Keratinocyte (primary cell): ENCODE results near the gene GJA4. TPM values are rescaled to one million over a fixed set of nuclear protein-coding genes. Genes with fewer than 3 reads are reported as not detected.

Experiments
- DNase-seq: peaks from one replicate; pipeline ENCODE4 v3.0.0-alpha.2; 2011; ENCODE audit warnings: low read depth, missing footprints, low spot score
- FAIRE-seq: peaks from 2 replicates; lab custom pipeline; 2011; peaks lifted over from hg19 to GRCh38; lab: Jason Lieb, UNC
- H2AFZ ChIP-seq: 2 replicates; pipeline ENCODE4 v1.6.0; 2012; ENCODE audit warnings: low read length, control low read depth, inconsistent platforms; ENCODE audit not compliant: control insufficient read depth
- H3K27ac ChIP-seq: 2 replicates; pipeline ENCODE4 v1.5.1; 2011; ENCODE audit warnings: low read length; ENCODE audit not compliant: control insufficient read depth, insufficient read depth
- H3K27me3 ChIP-seq: 3 replicates; pipeline ENCODE4 v1.6.0; 2011; ENCODE audit warnings: low read length; ENCODE audit not compliant: control insufficient read depth, insufficient read depth; ENCODE audit errors: extremely low read depth
- H3K36me3 ChIP-seq, 2 experiments: 2 replicates in 1 of 2; 3 replicates in 1 of 2; pipeline ENCODE4 v1.5.1; 2011; ENCODE audit warnings: low read length in 2 of 2, mild to moderate bottlenecking in 1 of 2; ENCODE audit not compliant: control insufficient read depth in 2 of 2, insufficient read depth in 2 of 2; ENCODE audit errors: extremely low read depth in 1 of 2
- H3K4me1 ChIP-seq: 3 replicates; pipeline ENCODE4 v1.5.1; 2011; ENCODE audit warnings: low read length; ENCODE audit not compliant: control insufficient read depth, insufficient read depth; ENCODE audit errors: extremely low read depth
- H3K4me2 ChIP-seq: 3 replicates; pipeline ENCODE4 v1.6.0; 2011; ENCODE audit warnings: low read depth, low read length; ENCODE audit not compliant: control insufficient read depth, insufficient read depth; ENCODE audit errors: extremely low read depth
- H3K4me3 ChIP-seq, 3 experiments: fragments of 200-600 bp in 1 of 3; sonication (generic) in 1 of 3; 2 replicates in 2 of 3; 3 replicates in 1 of 3; pipeline ENCODE4 v1.5.1; 2011 to 2016; ENCODE audit warnings: low read length in 3 of 3, mild to moderate bottlenecking in 3 of 3, control low read depth in 2 of 3, inconsistent platforms in 1 of 3, low read depth in 1 of 3, mixed read lengths in 1 of 3, mixed run types in 1 of 3, moderate library complexity in 1 of 3; ENCODE audit not compliant: control insufficient read depth in 2 of 3, insufficient read depth in 2 of 3; ENCODE audit errors: extremely low read depth in 1 of 3
- H3K79me2 ChIP-seq: 2 replicates; pipeline ENCODE4 v1.6.0; 2012; ENCODE audit warnings: low read length; ENCODE audit not compliant: control insufficient read depth, insufficient read depth
- H3K9ac ChIP-seq: 3 replicates; pipeline ENCODE4 v1.6.0; 2011; ENCODE audit warnings: low read length; ENCODE audit not compliant: control insufficient read depth, insufficient read depth; ENCODE audit errors: extremely low read depth
- H3K9me1 ChIP-seq: 3 replicates; pipeline ENCODE4 v1.6.0; 2011; ENCODE audit warnings: low read length; ENCODE audit not compliant: control insufficient read depth, insufficient read depth; ENCODE audit errors: extremely low read depth
- H3K9me3 ChIP-seq: 2 replicates; pipeline ENCODE4 v1.5.1; 2012; ENCODE audit warnings: low read depth, low read length; ENCODE audit not compliant: control insufficient read depth
- H4K20me1 ChIP-seq: 3 replicates; pipeline ENCODE4 v1.6.0; 2011; ENCODE audit warnings: low read length; ENCODE audit not compliant: control insufficient read depth, insufficient read depth; ENCODE audit errors: extremely low read depth
- EZH2 ChIP-seq: IDR thresholded peaks from one replicate; pipeline ENCODE4 v1.6.1; 2012; ENCODE audit warnings: inconsistent platforms, mild to moderate bottlenecking, low read length, moderate library complexity
- dilution Hi-C: fragments of 300-500 bp; cut with MboI; formaldehyde crosslinking; loops from one replicate; pipeline ENCODE4 v1.7.0; 2020; ENCODE audit warnings: low sequenced_read_pairs; ENCODE audit not compliant: extremely low pct_ligation_motif_present
- polyA plus RNA-seq, 5 experiments: library from polyadenylated mRNA; depleted of rRNA in 3 of 5; stranded (reverse) in 3 of 5; stranded (forward) in 1 of 5; unstranded in 1 of 5; fragments of >200 nt; gene quantifications; 1 replicate in 1 of 5; 2 replicates in 3 of 5; 3 replicates in 1 of 5; pipeline versions ENCODE4 v1.2.1 to v1.2.3, GENCODE V29; 2011 to 2012; ENCODE audit warnings: missing spikeins in 2 of 5, low read depth in 1 of 5, low replicate concordance in 1 of 5
- TF ChIP-seq, protein P1 (sequence below), 3 experiments: IDR thresholded peaks in 1 of 3; conservative IDR thresholded peaks in 1 of 3; optimal IDR thresholded peaks in 1 of 3; 2 replicates in 2 of 3; 3 replicates in 1 of 3; pipeline versions ENCODE3 to v1.5.1; 2011; ENCODE audit warnings: low read length in 3 of 3, mild to moderate bottlenecking in 3 of 3, moderate library complexity in 2 of 3, control low read depth in 1 of 3, inconsistent platforms in 1 of 3; ENCODE audit not compliant: insufficient read depth in 2 of 3; ENCODE audit errors: extremely low read depth in 1 of 3

The GJA4 gene
- polyA plus RNA-seq, 1 donor (not counting 4 experiments of a cell fraction or from before 2014, with no cell fraction given): not detected

DNA sequence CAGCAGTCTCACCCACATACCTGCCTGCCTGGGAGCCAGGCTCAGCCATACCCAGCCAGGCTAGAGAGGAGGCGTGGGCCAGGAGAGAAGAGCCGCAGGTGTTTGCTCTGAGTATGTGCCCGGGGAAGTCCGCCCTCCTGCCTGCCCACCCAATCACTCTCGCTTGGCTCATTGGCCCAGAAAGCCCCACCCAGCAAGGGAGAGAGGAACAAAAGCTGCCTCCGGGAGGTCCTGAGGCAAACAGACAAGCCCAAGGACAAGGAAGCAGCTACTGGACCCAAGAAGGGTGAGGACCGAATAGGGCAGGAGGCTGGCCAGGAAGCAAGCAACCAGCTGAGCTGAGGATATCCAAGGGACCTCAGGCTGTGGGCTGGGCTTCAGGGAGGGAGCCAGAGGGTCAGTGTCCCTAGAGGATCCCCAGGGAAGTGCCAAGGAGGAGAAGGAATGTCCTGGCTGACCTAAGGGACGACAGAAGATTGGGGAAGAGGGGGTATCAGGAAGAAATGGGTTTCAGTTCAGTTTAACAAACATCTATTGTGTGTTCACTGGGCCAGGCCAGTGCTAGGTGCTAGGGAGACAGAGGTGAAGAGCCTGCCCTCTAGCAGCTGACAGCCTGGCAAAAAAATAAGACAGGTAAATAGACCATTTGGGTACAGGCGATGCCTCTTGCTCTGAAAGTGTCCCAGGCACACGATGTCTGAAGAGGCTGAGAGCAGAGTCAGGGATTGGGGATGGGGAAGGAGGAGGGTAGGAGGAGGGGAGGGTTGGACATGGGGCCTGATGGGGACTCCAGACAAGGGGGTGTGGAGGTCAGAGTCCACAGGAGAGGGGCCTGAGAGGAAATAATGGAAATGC lies 33.1 kb upstream of the GJA4 start, which contains the start of gene GJB4:
TSS of gene GJB4 (plus strand) at position 238 of the 855 bp plus-strand sequence. CDS start 1,515 bp downstream, outside the sequence.
- peaks cover 64% of the 10 kb centered on the region for H3K79me2 ChIP-seq
- peak within 1 kb of the TSS; percentile 84 for H3K4me2 ChIP-seq
- no peaks in the 10 kb centered on the region for H3K9me3 ChIP-seq
- H3K27me3 ChIP-seq: no peaks in the 10 kb centered on the region
- H3K9ac ChIP-seq: peak within 1 kb of the TSS; percentile 65
- H3K27ac ChIP-seq: peak within 1 kb of the TSS; percentile 77
- H3K4me1 ChIP-seq: peaks cover 90% of the 10 kb centered on the region
- no peaks in the 10 kb centered on the region for H4K20me1 ChIP-seq
- H2AFZ ChIP-seq: no peak within 1 kb of the TSS
- FAIRE-seq: peak; percentile 82
- dilution Hi-C loops: no loop called here
- no peak for TF ChIP-seq EZH2
- TF ChIP-seq, protein P1, sequence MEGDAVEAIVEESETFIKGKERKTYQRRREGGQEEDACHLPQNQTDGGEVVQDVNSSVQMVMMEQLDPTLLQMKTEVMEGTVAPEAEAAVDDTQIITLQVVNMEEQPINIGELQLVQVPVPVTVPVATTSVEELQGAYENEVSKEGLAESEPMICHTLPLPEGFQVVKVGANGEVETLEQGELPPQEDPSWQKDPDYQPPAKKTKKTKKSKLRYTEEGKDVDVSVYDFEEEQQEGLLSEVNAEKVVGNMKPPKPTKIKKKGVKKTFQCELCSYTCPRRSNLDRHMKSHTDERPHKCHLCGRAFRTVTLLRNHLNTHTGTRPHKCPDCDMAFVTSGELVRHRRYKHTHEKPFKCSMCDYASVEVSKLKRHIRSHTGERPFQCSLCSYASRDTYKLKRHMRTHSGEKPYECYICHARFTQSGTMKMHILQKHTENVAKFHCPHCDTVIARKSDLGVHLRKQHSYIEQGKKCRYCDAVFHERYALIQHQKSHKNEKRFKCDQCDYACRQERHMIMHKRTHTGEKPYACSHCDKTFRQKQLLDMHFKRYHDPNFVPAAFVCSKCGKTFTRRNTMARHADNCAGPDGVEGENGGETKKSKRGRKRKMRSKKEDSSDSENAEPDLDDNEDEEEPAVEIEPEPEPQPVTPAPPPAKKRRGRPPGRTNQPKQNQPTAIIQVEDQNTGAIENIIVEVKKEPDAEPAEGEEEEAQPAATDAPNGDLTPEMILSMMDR (optimal IDR thresholded peaks at IDR 0.05 in 1 of 3, IDR thresholded peaks at IDR 0.05 in 1 of 3, conservative IDR thresholded peaks at IDR 0.05 in 1 of 3; ENCODE audit: extremely low read depth in 1 of 3, insufficient read depth in 2 of 3, low read length in 3 of 3): peak in 1 of 3 experiments; percentile 33
- peak; percentile 83 for DNase-seq
- H3K4me3 ChIP-seq: peak within 1 kb of the TSS; percentile 21 to 61 (median 58)
- H3K36me3 ChIP-seq: peaks cover 16 to 39% of the 10 kb centered on the region in 2 experiments
- H3K9me1 ChIP-seq: no peaks in the 10 kb centered on the region

DNA sequence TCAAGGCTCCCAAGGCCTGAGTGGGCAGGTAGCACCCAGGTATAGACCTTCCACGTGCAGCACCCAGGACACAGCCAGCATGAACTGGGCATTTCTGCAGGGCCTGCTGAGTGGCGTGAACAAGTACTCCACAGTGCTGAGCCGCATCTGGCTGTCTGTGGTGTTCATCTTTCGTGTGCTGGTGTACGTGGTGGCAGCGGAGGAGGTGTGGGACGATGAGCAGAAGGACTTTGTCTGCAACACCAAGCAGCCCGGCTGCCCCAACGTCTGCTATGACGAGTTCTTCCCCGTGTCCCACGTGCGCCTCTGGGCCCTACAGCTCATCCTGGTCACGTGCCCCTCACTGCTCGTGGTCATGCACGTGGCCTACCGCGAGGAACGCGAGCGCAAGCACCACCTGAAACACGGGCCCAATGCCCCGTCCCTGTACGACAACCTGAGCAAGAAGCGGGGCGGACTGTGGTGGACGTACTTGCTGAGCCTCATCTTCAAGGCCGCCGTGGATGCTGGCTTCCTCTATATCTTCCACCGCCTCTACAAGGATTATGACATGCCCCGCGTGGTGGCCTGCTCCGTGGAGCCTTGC lies 31.5 kb upstream of the GJA4 start:
- Histone ChIP-seq H4K20me1 (no peaks in the 10 kb centered on the region), H3K27me3 (no peaks in the 10 kb centered on the region), H3K9me1 (no peaks in the 10 kb centered on the region), H3K4me1 (peaks cover 82% of the 10 kb centered on the region), H3K4me2 (no peak overlapping the region), H3K9ac (no peak overlapping the region), H2AFZ (no peak overlapping the region), H3K27ac (no peak overlapping the region), H3K36me3 (peaks cover 16 to 41% of the 10 kb centered on the region in 2 experiments), H3K4me3 (no peak overlapping the region), H3K9me3 (no peaks in the 10 kb centered on the region), H3K79me2 (peaks cover 56% of the 10 kb centered on the region)
- no peak for FAIRE-seq
- dilution Hi-C loops: no loop called here
- DNase-seq: no peak
- TF ChIP-seq, protein P1 (optimal IDR thresholded peaks at IDR 0.05 in 1 of 3, IDR thresholded peaks at IDR 0.05 in 1 of 3, conservative IDR thresholded peaks at IDR 0.05 in 1 of 3; ENCODE audit: extremely low read depth in 1 of 3, insufficient read depth in 2 of 3, low read length in 3 of 3): no peak
- TF ChIP-seq EZH2: no peak
